BLaER1 treated with 17β-estradiol and CSF1 and Interleukin-3, amounts not matched to agents 10 nM and 100 nM (cell line): ENCODE results near the gene MIPEP.

Experiments
- H3K27ac ChIP-seq, 11 experiments: shearing (Covaris generic); formaldehyde crosslinking; 2 replicates each; pipeline ENCODE4 v1.8.1; 2022
- H3K27me3 ChIP-seq, 11 experiments: shearing (Covaris generic); formaldehyde crosslinking; 2 replicates each; pipeline ENCODE4 v1.8.1; 2022
- H3K36me3 ChIP-seq, 11 experiments: shearing (Covaris generic); formaldehyde crosslinking; 2 replicates each; pipeline ENCODE4 v1.8.1; 2022
- H3K4me1 ChIP-seq, 10 experiments: shearing (Covaris generic); formaldehyde crosslinking; 2 replicates each; pipeline ENCODE4 v1.8.1; 2022
- H3K4me2 ChIP-seq, 11 experiments: shearing (Covaris generic); formaldehyde crosslinking; 2 replicates each; pipeline ENCODE4 v1.8.1; 2022
- H3K4me3 ChIP-seq, 10 experiments: shearing (Covaris generic); formaldehyde crosslinking; 2 replicates each; pipeline ENCODE4 v1.8.1; 2022
- H3K9ac ChIP-seq, 11 experiments: shearing (Covaris generic); formaldehyde crosslinking; 2 replicates each; pipeline ENCODE4 v1.8.1; 2022
- H3K9me3 ChIP-seq, 11 experiments: shearing (Covaris generic); formaldehyde crosslinking; replicated peaks in 1 of 11; 2 replicates each; pipeline ENCODE4 v1.8.1; 2022
- H4K20me1 ChIP-seq, 11 experiments: shearing (Covaris generic); formaldehyde crosslinking; 2 replicates each; pipeline ENCODE4 v1.8.1; 2022
- Cebpa-rat ChIP-seq, 11 experiments: shearing (Covaris generic); IDR thresholded peaks; 2 replicates each; pipeline ENCODE4 v1.8.1; 2022

Gene MIPEP

DNA sequence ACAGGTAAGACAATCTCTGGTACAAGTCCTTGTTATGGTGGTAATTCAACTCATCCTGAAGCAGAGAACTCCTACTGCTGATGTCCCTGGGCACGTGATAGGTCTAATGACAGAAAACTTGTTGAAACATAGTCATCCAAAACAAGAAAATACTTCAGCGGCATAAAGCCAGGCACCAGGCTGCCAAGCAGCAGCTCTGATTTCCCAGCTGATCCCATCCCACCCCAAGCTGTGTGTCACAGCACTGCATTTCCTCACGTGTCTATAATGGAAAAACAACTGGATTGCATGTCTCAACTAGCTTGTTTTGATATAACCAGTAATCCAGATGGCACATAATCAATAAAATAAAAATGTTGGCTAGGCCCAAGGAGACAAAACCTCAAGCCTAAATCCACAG, 64.8 kb downstream of the MIPEP start:
- Histone ChIP-seq H3K27me3 (no peaks in the 10 kb centered on the region), H3K4me2 (no peak overlapping the region)
- no peak for TF ChIP-seq Cebpa-rat (IDR thresholded peaks at IDR 0.05)

DNA sequence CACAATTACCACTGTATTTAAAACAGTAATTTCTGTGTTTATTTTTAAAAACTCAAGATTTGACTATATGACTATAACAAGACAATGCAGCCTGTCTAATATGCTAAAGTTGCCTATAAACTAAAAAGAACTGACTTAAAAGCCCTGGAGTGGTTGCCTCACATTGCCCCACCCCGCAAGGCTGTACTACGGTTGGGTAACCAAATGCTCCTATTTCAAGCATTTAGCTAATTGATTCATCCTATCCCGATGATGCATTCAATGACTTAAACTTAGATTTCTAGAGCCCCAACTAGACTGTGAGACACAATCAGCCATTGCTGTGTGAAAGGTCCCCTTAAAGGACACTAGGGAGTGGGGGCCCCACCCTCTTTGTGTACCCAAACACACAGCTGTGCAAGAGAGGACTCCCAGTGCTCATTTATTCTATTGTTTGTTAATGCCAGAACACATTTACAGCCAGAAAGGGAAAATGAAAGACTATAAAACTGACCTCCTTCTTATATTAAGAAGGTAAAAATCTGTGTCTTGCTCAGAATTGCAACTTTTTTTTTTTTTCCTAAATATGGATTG, 66.9 kb downstream of the MIPEP start:
- Histone ChIP-seq H3K36me3 (peaks cover 3 to 37% (median 15%) of the 10 kb centered on the region in 11 experiments; a peak in 13 of 22 replicates), H3K4me3 (no peak overlapping the region), H3K4me1 (peaks cover 0 to 10% (median 7%) of the 10 kb centered on the region in 10 experiments; a peak in 9 of 20 replicates), H4K20me1 (no peaks in the 10 kb centered on the region), H3K27ac (no peak overlapping the region), H3K27me3 (no peaks in the 10 kb centered on the region), H3K4me2 (no peak overlapping the region), H3K9ac (no peak overlapping the region), H3K9me3 (peaks cover 10 to 39% (median 25%) of the 10 kb centered on the region in 11 experiments)
- no peak for TF ChIP-seq Cebpa-rat (IDR thresholded peaks at IDR 0.05)

More for the DNA sequence above, 64.8 kb downstream of the MIPEP start:
- H3K27ac ChIP-seq, result no peak overlapping the region
- no peaks in the 10 kb centered on the region for H4K20me1 ChIP-seq
- no peaks in the 10 kb centered on the region for H3K4me1 ChIP-seq
- no peak overlapping the region for H3K4me3 ChIP-seq
- peaks cover 10 to 39% (median 25%) of the 10 kb centered on the region in 11 experiments for H3K9me3 ChIP-seq
- no peak overlapping the region for H3K9ac ChIP-seq
- H3K36me3 ChIP-seq, result peaks cover 3 to 37% (median 15%) of the 10 kb centered on the region in 11 experiments; a peak in 13 of 22 replicates

DNA sequence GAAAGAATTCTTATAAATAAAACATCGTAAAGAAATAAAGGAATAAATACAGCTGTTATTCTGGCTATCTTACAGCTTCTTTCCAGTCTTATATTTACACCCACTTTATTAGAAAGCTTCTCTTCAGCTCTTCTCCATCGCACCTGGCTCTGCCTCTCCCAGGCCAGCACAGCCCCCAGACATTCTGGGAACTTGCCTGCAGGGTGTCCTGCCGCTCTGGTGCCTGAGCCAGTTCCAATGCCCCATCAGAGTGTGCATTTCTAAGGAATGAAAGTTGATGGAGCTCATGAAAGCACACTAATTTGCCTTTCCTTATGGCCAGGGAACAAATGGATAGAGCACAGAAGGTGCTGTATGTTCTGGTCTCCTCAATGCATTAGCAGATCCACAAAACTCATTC, 68.7 kb downstream of the MIPEP start:
- no peaks in the 10 kb centered on the region for H4K20me1 ChIP-seq
- H3K4me2 ChIP-seq, result no peak overlapping the region
- H3K9me3 ChIP-seq, result peaks cover 10 to 34% (median 25%) of the 10 kb centered on the region in 11 experiments
- peaks cover 3 to 34% (median 15%) of the 10 kb centered on the region in 11 experiments; a peak in 13 of 22 replicates for H3K36me3 ChIP-seq
- H3K4me1 ChIP-seq, result peaks cover 0 to 10% (median 7%) of the 10 kb centered on the region in 10 experiments; a peak in 9 of 20 replicates
- H3K27me3 ChIP-seq, result no peaks in the 10 kb centered on the region
- no peak for TF ChIP-seq Cebpa-rat (IDR thresholded peaks at IDR 0.05)
- no peak overlapping the region for H3K27ac ChIP-seq
- H3K4me3 ChIP-seq, result no peak overlapping the region
- H3K9ac ChIP-seq, result no peak overlapping the region

DNA sequence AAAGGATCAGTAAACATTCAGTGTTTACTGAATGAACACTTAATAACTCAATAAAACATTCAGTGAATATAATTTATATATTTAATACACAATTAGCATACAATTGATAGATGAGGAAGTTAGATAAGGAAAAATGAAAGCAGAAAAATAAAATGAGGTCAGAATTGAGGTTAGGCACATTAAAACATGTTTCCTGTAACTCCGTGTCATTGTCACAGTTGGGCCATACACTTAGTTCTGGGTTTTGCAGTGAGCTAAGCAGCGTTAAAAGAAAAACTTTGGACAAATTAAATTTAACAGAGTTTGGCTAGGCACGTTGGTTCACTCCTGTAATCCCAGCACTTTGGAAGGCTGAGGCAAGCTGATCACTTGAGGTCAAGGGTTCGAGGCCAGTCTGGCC, 71.4 kb downstream of the MIPEP start:
- H3K4me3 ChIP-seq, result no peak overlapping the region
- peaks cover 0 to 11% (median 0%) of the 10 kb centered on the region in 11 experiments; a peak in 4 of 22 replicates for H3K36me3 ChIP-seq
- peak overlapping the region in 6 of 11 experiments; percentile 19 to 46 (median 40); a peak in 10 of 22 replicates for H3K4me2 ChIP-seq
- no peak for TF ChIP-seq Cebpa-rat (IDR thresholded peaks at IDR 0.05)
- no peak overlapping the region for H3K27ac ChIP-seq
- H4K20me1 ChIP-seq, result no peaks in the 10 kb centered on the region
- H3K4me1 ChIP-seq, result peaks cover 0 to 17% (median 9%) of the 10 kb centered on the region in 10 experiments; a peak in 10 of 20 replicates
- no peak overlapping the region for H3K9ac ChIP-seq
- H3K9me3 ChIP-seq, result peaks cover 0 to 7% (median 0%) of the 10 kb centered on the region in 11 experiments; a peak in 5 of 22 replicates
- no peaks in the 10 kb centered on the region for H3K27me3 ChIP-seq

DNA sequence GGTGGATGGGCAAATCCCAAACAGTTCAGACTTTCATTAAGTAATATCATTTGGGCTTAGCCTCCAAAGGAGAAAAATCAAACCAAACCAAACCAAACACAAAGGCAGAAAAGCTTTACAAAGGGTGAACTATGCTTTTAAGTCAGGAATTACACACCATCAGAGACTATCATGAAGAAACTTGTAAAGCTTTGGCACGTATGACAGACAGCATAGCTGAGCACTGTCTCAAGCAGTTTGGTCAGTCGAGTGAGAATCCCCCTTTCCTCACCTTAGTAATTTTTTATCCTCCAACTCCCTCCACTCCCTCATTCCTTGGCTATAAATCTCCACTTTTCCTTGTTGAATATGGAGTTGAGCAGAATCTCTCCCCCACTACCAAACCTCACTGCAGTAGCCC, 72.1 kb downstream of the MIPEP start:
- Histone ChIP-seq H3K27ac (no peak overlapping the region), H3K4me3 (no peak overlapping the region), H3K27me3 (no peaks in the 10 kb centered on the region), H3K36me3 (peaks cover 0 to 5% (median 0%) of the 10 kb centered on the region in 11 experiments; a peak in 2 of 22 replicates), H3K9ac (no peak overlapping the region), H3K4me1 (peaks cover 0 to 17% (median 11%) of the 10 kb centered on the region in 10 experiments; a peak in 12 of 20 replicates), H3K4me2 (no peak overlapping the region), H3K9me3 (no peaks in the 10 kb centered on the region; a peak in 1 of 22 replicates), H4K20me1 (no peaks in the 10 kb centered on the region)
- no peak for TF ChIP-seq Cebpa-rat (IDR thresholded peaks at IDR 0.05)

DNA sequence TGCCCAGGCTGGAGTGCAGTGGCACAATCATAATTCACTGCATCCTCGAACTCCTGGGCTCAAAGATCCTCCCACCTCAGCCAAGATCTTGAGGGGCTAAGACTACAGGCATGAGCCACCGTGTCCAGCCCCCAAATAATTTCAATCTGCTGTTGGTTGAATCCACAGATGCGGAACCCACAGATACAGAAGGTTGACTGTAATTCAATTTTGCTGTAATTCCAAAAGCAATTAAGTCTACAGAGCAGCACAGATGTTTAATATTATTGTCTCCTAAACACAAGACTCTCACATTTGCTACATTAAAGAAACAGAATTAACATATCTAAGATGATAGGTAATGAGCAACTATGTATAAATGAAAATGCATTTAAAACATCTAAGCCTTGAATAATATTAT, 75.6 kb downstream of the MIPEP start:
- no peak overlapping the region for H3K4me3 ChIP-seq
- no peak overlapping the region for H3K4me2 ChIP-seq
- no peaks in the 10 kb centered on the region for H4K20me1 ChIP-seq
- peaks cover 0 to 21% (median 16%) of the 10 kb centered on the region in 10 experiments; a peak in 12 of 20 replicates for H3K4me1 ChIP-seq
- no peak for TF ChIP-seq Cebpa-rat (IDR thresholded peaks at IDR 0.05)
- no peaks in the 10 kb centered on the region for H3K9me3 ChIP-seq
- no peak overlapping the region for H3K9ac ChIP-seq
- no peaks in the 10 kb centered on the region for H3K36me3 ChIP-seq
- no peak overlapping the region for H3K27ac ChIP-seq
- no peaks in the 10 kb centered on the region for H3K27me3 ChIP-seq

DNA sequence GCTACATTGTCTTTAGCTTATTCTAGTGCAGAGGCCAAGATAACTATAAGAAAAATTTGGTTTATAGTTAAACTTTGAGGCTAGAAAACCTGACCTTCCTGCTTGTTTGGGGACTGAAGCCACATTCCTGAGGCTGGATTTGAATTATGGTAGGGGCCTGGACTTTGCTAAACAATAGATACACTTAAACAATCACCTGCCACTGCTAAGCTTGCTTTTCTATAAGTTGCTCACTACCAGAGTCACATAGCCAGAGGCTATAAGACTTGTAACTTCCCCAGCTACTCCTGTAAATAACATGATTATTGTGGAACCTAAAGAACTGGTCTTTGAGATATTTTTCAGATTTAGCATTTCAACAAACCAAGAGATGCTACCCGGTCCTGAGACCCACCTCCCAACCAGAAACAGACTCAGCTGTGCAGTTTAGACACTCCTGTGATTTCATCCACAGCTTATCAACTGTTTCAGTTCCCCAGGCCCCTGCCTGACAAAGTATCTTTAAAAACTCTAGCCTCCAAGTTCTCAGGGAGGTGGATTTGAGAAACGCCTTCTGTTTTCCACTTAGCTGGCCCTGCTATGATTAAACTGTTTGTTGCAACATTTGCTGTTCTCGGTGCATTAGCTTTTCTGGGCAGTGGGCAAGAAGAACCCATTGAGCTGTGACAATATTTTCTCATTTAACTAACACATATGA, 77.7 kb downstream of the MIPEP start:
- Histone ChIP-seq H3K27me3 (no peaks in the 10 kb centered on the region), H3K9me3 (no peaks in the 10 kb centered on the region), H3K4me3 (no peak overlapping the region), H3K36me3 (no peaks in the 10 kb centered on the region), H4K20me1 (no peaks in the 10 kb centered on the region), H3K4me2 (peak overlapping the region in 4 of 11 experiments; percentile 2 to 19 (median 4); a peak in 2 of 22 replicates), H3K27ac (no peak overlapping the region), H3K9ac (no peak overlapping the region), H3K4me1 (peaks cover 0 to 32% (median 26%) of the 10 kb centered on the region in 10 experiments; a peak in 16 of 20 replicates)
- TF ChIP-seq Cebpa-rat (IDR thresholded peaks at IDR 0.05), result no peak

DNA sequence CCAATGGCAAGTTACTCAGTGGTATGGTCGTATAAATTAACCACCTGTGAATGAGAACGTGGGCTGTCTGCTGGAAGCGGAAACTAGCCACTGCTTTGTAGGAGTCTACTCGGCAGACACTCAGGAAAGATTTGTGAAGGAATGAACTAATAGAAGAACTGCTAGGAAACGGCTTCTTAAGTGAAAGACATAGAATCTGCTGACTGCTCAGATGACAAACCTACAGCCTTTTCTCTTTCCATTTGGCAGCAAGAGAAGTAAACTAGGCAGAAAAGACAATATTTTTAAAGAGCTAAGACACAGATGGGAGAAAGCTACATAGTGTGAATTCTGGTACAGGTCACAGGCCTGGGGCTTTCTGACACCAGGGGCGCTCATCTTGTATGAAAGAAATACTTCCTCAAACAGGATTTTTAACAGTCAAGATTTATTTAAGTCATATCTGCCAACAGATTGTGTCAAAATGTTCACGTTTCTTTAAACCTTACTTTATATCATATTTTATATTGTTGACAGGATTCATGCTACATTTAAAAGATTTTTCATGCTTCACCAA, 78.4 kb downstream of the MIPEP start:
- Histone ChIP-seq H3K27ac (no peak overlapping the region), H3K4me1 (peaks cover 0 to 35% (median 28%) of the 10 kb centered on the region in 10 experiments; a peak in 16 of 20 replicates), H4K20me1 (no peaks in the 10 kb centered on the region), H3K9me3 (no peaks in the 10 kb centered on the region), H3K4me3 (no peak overlapping the region), H3K27me3 (no peaks in the 10 kb centered on the region), H3K36me3 (peaks cover 0 to 2% (median 0%) of the 10 kb centered on the region in 11 experiments; a peak in 1 of 22 replicates), H3K9ac (no peak overlapping the region), H3K4me2 (no peak overlapping the region)
- no peak for TF ChIP-seq Cebpa-rat (IDR thresholded peaks at IDR 0.05)

DNA sequence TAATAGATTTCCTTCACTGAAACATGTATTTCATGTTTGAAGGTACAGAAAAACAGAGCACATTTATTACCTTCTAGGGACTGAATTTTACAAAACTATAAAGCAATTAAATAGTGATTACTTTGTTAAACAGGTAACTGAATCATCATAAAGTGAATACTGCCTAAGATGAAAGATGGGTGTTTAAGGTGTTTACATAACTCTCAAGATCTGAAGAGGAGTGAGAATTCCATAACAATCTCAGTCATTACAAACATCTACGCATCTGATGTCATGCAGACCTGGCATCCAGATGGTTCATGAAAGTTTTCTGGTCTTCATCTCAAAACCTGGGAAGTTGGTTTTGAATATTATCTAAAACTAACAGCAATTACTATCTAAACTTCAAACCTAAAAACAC, 80.4 kb downstream of the MIPEP start:
- peaks cover 0 to 35% (median 25%) of the 10 kb centered on the region in 10 experiments; a peak in 16 of 20 replicates for H3K4me1 ChIP-seq
- H3K4me3 ChIP-seq, result no peak overlapping the region
- H3K27ac ChIP-seq, result peak overlapping the region in 1 of 11 experiments; percentile 54; a peak in 1 of 22 replicates

More for the DNA sequence above, 80.4 kb downstream of the MIPEP start:
- H3K27me3 ChIP-seq, result no peaks in the 10 kb centered on the region
- no peak overlapping the region for H3K9ac ChIP-seq
- no peaks in the 10 kb centered on the region for H3K9me3 ChIP-seq
- TF ChIP-seq Cebpa-rat (IDR thresholded peaks at IDR 0.05), result no peak
- H4K20me1 ChIP-seq, result no peaks in the 10 kb centered on the region
- peaks cover 0 to 17% (median 0%) of the 10 kb centered on the region in 11 experiments; a peak in 1 of 22 replicates for H3K36me3 ChIP-seq
- H3K4me2 ChIP-seq, result no peak overlapping the region
